SK-N-SH (cell line): ENCODE measurements around the gene TTC27. TPM values are rescaled to one million over a fixed set of nuclear protein-coding genes. Genes with fewer than 3 reads are reported as not detected.

Experiments
- CTCF ChIP-seq: fragments of 200-600 bp; sonication (generic); IDR thresholded peaks from 2 replicates; pipeline ENCODE4 v1.6.1; 2017; ENCODE audit warnings: antibody characterized with exemption, mild to moderate bottlenecking, moderate library complexity
- FOXJ3 ChIP-seq: sonication (generic); formaldehyde crosslinking; IDR thresholded peaks from 2 replicates; pipeline ENCODE4 v1.5.1; 2020; ENCODE audit warnings: mild to moderate bottlenecking, missing genetic modification reagents
- GABPA ChIP-seq: IDR thresholded peaks from 2 replicates; pipeline ENCODE4 v1.4.0; 2012; ENCODE audit warnings: low read depth, mild to moderate bottlenecking
- JUND ChIP-seq: IDR thresholded peaks from 2 replicates; pipeline ENCODE4 v1.4.0; 2012
- MAX ChIP-seq: IDR thresholded peaks from 2 replicates; pipeline ENCODE4 v1.4.0; 2012; ENCODE audit warnings: low read depth
- MEF2A ChIP-seq: IDR thresholded peaks from 2 replicates; pipeline ENCODE4 v1.4.0; 2012; ENCODE audit warnings: low read depth, borderline replicate concordance
- NFIC ChIP-seq: IDR thresholded peaks from 2 replicates; pipeline ENCODE4 v1.4.0; 2012; ENCODE audit warnings: borderline replicate concordance
- NRF1 ChIP-seq: IDR thresholded peaks from 2 replicates; pipeline ENCODE4 v1.6.1; 2012; ENCODE audit warnings: low read depth, mild to moderate bottlenecking, low read length
- PBX3 ChIP-seq: IDR thresholded peaks from 2 replicates; pipeline ENCODE4; 2012
- POLR2AphosphoS5 ChIP-seq: IDR thresholded peaks from 2 replicates; pipeline ENCODE4 v1.6.1; 2012; ENCODE audit warnings: low read depth, low read length
- RAD21 ChIP-seq: IDR thresholded peaks from 2 replicates; pipeline ENCODE4 v1.6.1; 2012; ENCODE audit warnings: mild to moderate bottlenecking, low read length
- REST ChIP-seq: IDR thresholded peaks from 2 replicates; pipeline ENCODE4 v1.6.1; 2012; ENCODE audit warnings: mild to moderate bottlenecking, low read depth, low read length, moderate library complexity
- RFX5 ChIP-seq: IDR thresholded peaks from 2 replicates; pipeline ENCODE4 v1.6.1; 2012; ENCODE audit warnings: mild to moderate bottlenecking, improper control_type of control experiment, low read length
- SIN3A ChIP-seq: IDR thresholded peaks from 2 replicates; pipeline ENCODE4 v1.6.1; 2012; ENCODE audit warnings: low read depth, mild to moderate bottlenecking, low read length, moderate library complexity, borderline replicate concordance
- YY1 ChIP-seq: IDR thresholded peaks from 2 replicates; pipeline ENCODE4 v1.4.0; 2012; ENCODE audit warnings: low read depth, mild to moderate bottlenecking
- ZBTB33 ChIP-seq: IDR thresholded peaks from 2 replicates; pipeline ENCODE4 v1.4.0; 2012; ENCODE audit warnings: low read depth, borderline replicate concordance
- polyA plus RNA-seq, 3 experiments: library from polyadenylated mRNA; depleted of rRNA; stranded (reverse); fragments of >200 nt; gene quantifications; 2 replicates each; pipeline ENCODE4 v1.2.3, GENCODE V29; 2012

TTC27 gene
- polyA plus RNA-seq, 1 of the 3 experiments (the other 2 are of a cell fraction), result 14.4 TPM

GRCh38 chr2:32711219-32711618, 83.4 kb downstream of the TTC27 start (continued):
- TF ChIP-seq MEF2A (no peak), YY1 (no peak), RAD21 (no peak), FOXJ3 (no peak), REST (no peak), GABPA (no peak), NRF1 (no peak), MAX (no peak; the same call in 1 of the 2 replicates), RFX5 (no peak), PBX3 (peak; percentile 95), SIN3A (peak; percentile 52; the same call in 1 of the 2 replicates), ZBTB33 (no peak), POLR2AphosphoS5 (peak; percentile 55; the same call in 1 of the 2 replicates), CTCF (no peak), NFIC (peak; percentile 92), JUND (peak; percentile 49; the same call in 1 of the 2 replicates)
